H7 (cell line): ENCODE data around the gene B4GALNT2. TPM values are rescaled to one million over a fixed set of nuclear protein-coding genes. Genes with fewer than 3 reads are reported as not detected.

Experiments
- DNase-seq: peaks from one replicate; pipeline ENCODE4 v3.0.0; 2012
- H3K27me3 ChIP-seq: 2 replicates; pipeline ENCODE4 v1.6.0; 2011; ENCODE audit warnings: mild to moderate bottlenecking, low read length; ENCODE audit not compliant: control insufficient read depth, insufficient read depth
- H3K36me3 ChIP-seq: replicated peaks from 2 replicates; pipeline ENCODE4 v1.5.1; 2011; ENCODE audit warnings: low read length; ENCODE audit not compliant: control insufficient read depth, insufficient read depth
- H3K4me3 ChIP-seq: 2 replicates; pipeline ENCODE4 v1.5.1; 2011; ENCODE audit warnings: low read depth, mild to moderate bottlenecking, control low read depth, low read length, moderate library complexity; ENCODE audit not compliant: insufficient read depth
- total RNA-seq: library from RNA; depleted of rRNA; stranded (reverse); fragments of >200 nt; shearing (Covaris generic); gene quantifications from 2 replicates; pipeline ENCODE4 v1.2.3, GENCODE V29; 2014

The B4GALNT2 gene
- total RNA-seq, 1 experiment from 2014 or later = 0.03 TPM

- Histone ChIP-seq H3K36me3 (no peaks in the 10 kb centered on the region), H3K27me3 (no peaks in the 10 kb centered on the region), H3K4me3 (no peak overlapping the region)
- DNase-seq = no peak
These were observed 65.6 kb downstream of the B4GALNT2 start for GRCh38 chr17:49198211-49198610.

- Histone ChIP-seq H3K27me3 (no peaks in the 10 kb centered on the region), H3K36me3 (no peaks in the 10 kb centered on the region), H3K4me3 (no peak overlapping the region)
- DNase-seq = no peak
These were observed 68.0 kb downstream of the B4GALNT2 start for GRCh38 chr17:49200423-49201083.

GRCh38 chr17:49201481-49201927 is 68.9 kb downstream of the B4GALNT2 start:
- Histone ChIP-seq H3K36me3 (no peaks in the 10 kb centered on the region), H3K4me3 (no peak overlapping the region), H3K27me3 (no peaks in the 10 kb centered on the region)
- DNase-seq = no peak

GRCh38 chr17:49203796-49204195 is 71.2 kb downstream of the B4GALNT2 start:
- H3K27me3 ChIP-seq = no peaks in the 10 kb centered on the region
- DNase-seq = no peak
- no peak overlapping the region for H3K4me3 ChIP-seq
- no peaks in the 10 kb centered on the region for H3K36me3 ChIP-seq

- Histone ChIP-seq H3K36me3 (no peaks in the 10 kb centered on the region), H3K27me3 (no peaks in the 10 kb centered on the region), H3K4me3 (no peak overlapping the region)
- no peak for DNase-seq
These were observed 71.9 kb downstream of the B4GALNT2 start for GRCh38 chr17:49204516-49204915.

GRCh38 chr17:49209061-49209571 is 76.5 kb downstream of the B4GALNT2 start:
- H3K36me3 ChIP-seq = no peaks in the 10 kb centered on the region
- no peaks in the 10 kb centered on the region for H3K27me3 ChIP-seq
- H3K4me3 ChIP-seq = no peak overlapping the region
- DNase-seq = peak; percentile 33

GRCh38 chr17:49210158-49211029 is 77.8 kb downstream of the B4GALNT2 start, which contains the start of the genes ABI3 and GNGT2:
ABI3 (plus strand) TSS chr17:49210707; CDS start chr17:49210725, 18 bp downstream.
GNGT2 (minus strand) TSS chr17:49210574; CDS start chr17:49207422, 3,152 bp downstream.
- no peaks in the 10 kb centered on the region for H3K36me3 ChIP-seq
- H3K4me3 ChIP-seq = peak within 1 kb of the TSS; percentile 14; the same call in 1 of the 2 replicates
- H3K27me3 ChIP-seq = no peaks in the 10 kb centered on the region
- DNase-seq = peak; percentile 83

- Histone ChIP-seq H3K4me3 (no peak overlapping the region), H3K27me3 (no peaks in the 10 kb centered on the region), H3K36me3 (no peaks in the 10 kb centered on the region)
- peak; percentile 37 for DNase-seq
These were observed 80.8 kb downstream of the B4GALNT2 start for GRCh38 chr17:49213399-49213798.

- H3K27me3 ChIP-seq = no peaks in the 10 kb centered on the region
- H3K36me3 ChIP-seq = no peaks in the 10 kb centered on the region
- DNase-seq = no peak
These were observed 81.3 kb downstream of the B4GALNT2 start for GRCh38 chr17:49213847-49214246.

GRCh38 chr17:49214676-49215360 is 82.2 kb downstream of the B4GALNT2 start:
- Histone ChIP-seq H3K27me3 (no peaks in the 10 kb centered on the region), H3K36me3 (no peaks in the 10 kb centered on the region), H3K4me3 (no peak overlapping the region)
- DNase-seq = no peak

More at GRCh38 chr17:49213847-49214246, 81.3 kb downstream of the B4GALNT2 start:
- no peak overlapping the region for H3K4me3 ChIP-seq

GRCh38 chr17:49216482-49216881 is 83.9 kb downstream of the B4GALNT2 start:
- no peaks in the 10 kb centered on the region for H3K36me3 ChIP-seq
- H3K27me3 ChIP-seq = no peaks in the 10 kb centered on the region
- no peak overlapping the region for H3K4me3 ChIP-seq
- DNase-seq = peak; percentile 55

- no peaks in the 10 kb centered on the region for H3K27me3 ChIP-seq
- no peaks in the 10 kb centered on the region for H3K36me3 ChIP-seq
- peak; percentile 52 for DNase-seq
- no peak overlapping the region for H3K4me3 ChIP-seq
These were observed 84.5 kb downstream of the B4GALNT2 start for GRCh38 chr17:49216953-49217650.

GRCh38 chr17:49217651-49218413 is 85.3 kb downstream of the B4GALNT2 start:
- Histone ChIP-seq H3K36me3 (no peaks in the 10 kb centered on the region), H3K27me3 (peaks cover 5% of the 10 kb centered on the region), H3K4me3 (no peak overlapping the region)
- DNase-seq = peak; percentile 60
